Tibial nerve (tissue), 4 donors: ENCODE data around the gene CDK6. TPM values are rescaled to one million over a fixed set of nuclear protein-coding genes. Genes with fewer than 3 reads are reported as not detected.
"Not testable (repeated sequence)": the region's sequence is repeated elsewhere in the genome, so short reads cannot be mapped to it uniquely, and the experiment has no call there.

ENCODE experiments used
- DNase-seq, 2 donors: peaks; one replicate each; pipeline ENCODE4 v3.0.0-alpha.2; 2019; ENCODE audit warnings: low spot score in 2 of 2
- H3K27ac ChIP-seq, 4 donors: fragments of 200-600 bp; sonication (generic) in 3 of 4; one replicate each; pipeline ENCODE4 v1.5.1; 2017 to 2019; ENCODE audit warnings: mild to moderate bottlenecking in 1 of 4
- H3K27me3 ChIP-seq, 2 donors: fragments of 200-600 bp; sonication (generic) in 1 of 2; one replicate each; pipeline versions ENCODE4 v1.5.1 to v1.6.0; 2017 to 2019
- H3K36me3 ChIP-seq, 3 donors: fragments of 200-600 bp; sonication (generic); one replicate each; pipeline ENCODE4 v1.5.1; 2018 to 2019
- H3K4me1 ChIP-seq, 4 donors: fragments of 200-600 bp; sonication (generic) in 3 of 4; one replicate each; pipeline ENCODE4 v1.5.1; 2017 to 2019
- H3K4me3 ChIP-seq, 4 donors: fragments of 200-600 bp; sonication (generic) in 3 of 4; one replicate each; pipeline ENCODE4 v1.5.1; 2017 to 2019; ENCODE audit warnings: mild to moderate bottlenecking in 1 of 4, moderate library complexity in 1 of 4
- H3K9me3 ChIP-seq, 4 donors: fragments of 200-600 bp; sonication (generic) in 3 of 4; one replicate each; pipeline ENCODE4 v1.5.1; 2017 to 2019
- CTCF ChIP-seq, 5 experiments: fragments of 200-600 bp in 3 of 5; fragments of 450-650 bp in 2 of 5; sonication (generic) in 3 of 5; IDR thresholded peaks; one replicate each; pipeline ENCODE4 v1.5.1; 2016 to 2019; ENCODE audit warnings: antibody characterized with exemption in 5 of 5, mild to moderate bottlenecking in 3 of 5, moderate library complexity in 2 of 5
- EP300 ChIP-seq, 2 donors: sonication (generic); formaldehyde crosslinking; IDR thresholded peaks; one replicate each; pipeline ENCODE4 v1.6.1; 2017; ENCODE audit warnings: antibody characterized with exemption in 2 of 2, mild to moderate bottlenecking in 1 of 2
- POLR2A ChIP-seq, 2 donors: fragments of 450-650 bp; IDR thresholded peaks; one replicate each; pipeline ENCODE4 v1.6.1; 2017; ENCODE audit warnings: antibody characterized with exemption in 2 of 2, mild to moderate bottlenecking in 2 of 2, moderate library complexity in 2 of 2
- WGBS, 2 donors: methylation state at CpG; one replicate each; pipeline ENCODE4 v1.1.5; 2018; 5-methylcytosine and 5-hydroxymethylcytosine counted together
- total RNA-seq, 4 donors: library from RNA; depleted of rRNA; stranded (reverse); fragments of >200 nt; gene quantifications; one replicate each; pipeline ENCODE4 v1.1.0, GENCODE V29; 2016

Gene CDK6
- total RNA-seq, 4 donors from 2014 or later: 14.4 to 45.4 (median 26.6) TPM

GRCh38 chr7:92745241-92745640 lies 91.1 kb downstream of the CDK6 start:
- Histone ChIP-seq H3K36me3 (no peaks in the 10 kb centered on the region), H3K4me3 (no peak overlapping the region), H3K27ac (no peak overlapping the region), H3K9me3 (no peaks in the 10 kb centered on the region), H3K27me3 (no peaks in the 10 kb centered on the region), H3K4me1 (peaks cover 0 to 11% (median 0%) of the 10 kb centered on the region in 4 donors)
- TF ChIP-seq CTCF (IDR thresholded peaks at IDR 0.05): no peak
- no peak for TF ChIP-seq POLR2A (IDR thresholded peaks at IDR 0.05)
- TF ChIP-seq EP300 (IDR thresholded peaks at IDR 0.05): no peak
- DNase-seq: no peak
- WGBS, 2 donors: 69 to 85% methylated on average over 4 of the region's 4 CpGs

- not testable (repeated sequence) for H3K36me3 ChIP-seq, H3K9me3 ChIP-seq, H3K27me3 ChIP-seq, H3K27ac ChIP-seq, H3K4me1 ChIP-seq, DNase-seq, H3K4me3 ChIP-seq
- 94 to 98% methylated on average over 4 of the region's 4 CpGs for WGBS, 2 donors
Measured at GRCh38 chr7:92744180-92744579, 92.2 kb downstream of the CDK6 start.

GRCh38 chr7:92742186-92742585 lies 94.2 kb downstream of the CDK6 start:
- no peaks in the 10 kb centered on the region for H3K9me3 ChIP-seq
- no peaks in the 10 kb centered on the region for H3K27me3 ChIP-seq
- no peak overlapping the region for H3K27ac ChIP-seq
- H3K4me1 ChIP-seq: peaks cover 0 to 8% (median 0%) of the 10 kb centered on the region in 4 donors
- no peaks in the 10 kb centered on the region for H3K36me3 ChIP-seq
- DNase-seq: no peak
- H3K4me3 ChIP-seq: no peak overlapping the region
- no peak for TF ChIP-seq POLR2A (IDR thresholded peaks at IDR 0.05)
- TF ChIP-seq EP300 (IDR thresholded peaks at IDR 0.05): no peak
- TF ChIP-seq CTCF (IDR thresholded peaks at IDR 0.05): no peak

GRCh38 chr7:92740700-92741126 lies 95.7 kb downstream of the CDK6 start:
- TF ChIP-seq EP300 (IDR thresholded peaks at IDR 0.05) (no peak), CTCF (IDR thresholded peaks at IDR 0.05) (no peak), POLR2A (IDR thresholded peaks at IDR 0.05) (no peak)
- H3K36me3 ChIP-seq: no peaks in the 10 kb centered on the region
- H3K9me3 ChIP-seq: no peaks in the 10 kb centered on the region
- no peaks in the 10 kb centered on the region for H3K27me3 ChIP-seq
- WGBS, 2 donors: 44 to 45% methylated on average over 6 of the region's 6 CpGs
- no peak overlapping the region for H3K4me3 ChIP-seq
- H3K27ac ChIP-seq: no peak overlapping the region
- peaks cover 0 to 8% (median 0%) of the 10 kb centered on the region in 4 donors for H3K4me1 ChIP-seq
- no peak for DNase-seq

- H3K4me3 ChIP-seq: no peak overlapping the region
- H3K27ac ChIP-seq: no peak overlapping the region
- no peaks in the 10 kb centered on the region for H3K27me3 ChIP-seq
- WGBS, 2 donors: 69 to 72% methylated on average over 4 of the region's 4 CpGs
- H3K4me1 ChIP-seq: peaks cover 0 to 8% (median 0%) of the 10 kb centered on the region in 4 donors
- TF ChIP-seq CTCF (IDR thresholded peaks at IDR 0.05) (no peak), POLR2A (IDR thresholded peaks at IDR 0.05) (no peak), EP300 (IDR thresholded peaks at IDR 0.05) (no peak)
- DNase-seq: no peak
- H3K9me3 ChIP-seq: no peaks in the 10 kb centered on the region
- no peaks in the 10 kb centered on the region for H3K36me3 ChIP-seq
Measured at GRCh38 chr7:92740134-92740533, 96.2 kb downstream of the CDK6 start.

- H3K36me3 ChIP-seq: no peaks in the 10 kb centered on the region
- no peak for DNase-seq
- no peak for TF ChIP-seq EP300 (IDR thresholded peaks at IDR 0.05)
- TF ChIP-seq POLR2A (IDR thresholded peaks at IDR 0.05): no peak
- no peak for TF ChIP-seq CTCF (IDR thresholded peaks at IDR 0.05)
- no peak overlapping the region for H3K27ac ChIP-seq
- H3K9me3 ChIP-seq: no peaks in the 10 kb centered on the region
- peaks cover 0 to 8% (median 0%) of the 10 kb centered on the region in 4 donors for H3K4me1 ChIP-seq
- no peaks in the 10 kb centered on the region for H3K27me3 ChIP-seq
- H3K4me3 ChIP-seq: no peak overlapping the region
Measured at GRCh38 chr7:92739091-92739490, 97.3 kb downstream of the CDK6 start.
